NK-92 (cell line): ENCODE data around the gene CARF.
A peak's percentile ranks its signal among the peaks of the same experiment; 100 is the strongest.
"Not testable (repeated sequence)": the region's sequence is repeated elsewhere in the genome, so short reads cannot be mapped to it uniquely, and the experiment has no call there.

Experiments
- DNase-seq: peaks from one replicate; lab custom pipeline; 2025; ENCODE audit not compliant: unreplicated experiment; lab: John Stamatoyannopoulos, UW

The CARF gene

GRCh38 chr2:202933958-202934357 is 21.9 kb downstream of the CARF start:
- no peak for DNase-seq

- DNase-seq = no peak
Measured at GRCh38 chr2:202934456-202934855, 22.4 kb downstream of the CARF start.

GRCh38 chr2:202938960-202939359 is 26.9 kb downstream of the CARF start:
- no peak for DNase-seq

GRCh38 chr2:202941771-202942170 is 29.7 kb downstream of the CARF start:
- no peak for DNase-seq

- DNase-seq = no peak
Measured at GRCh38 chr2:202944408-202944807, 32.3 kb downstream of the CARF start.

GRCh38 chr2:202944816-202945215 is 32.7 kb downstream of the CARF start:
- no peak for DNase-seq

- DNase-seq = no peak
Measured at GRCh38 chr2:202945497-202945896, 33.4 kb downstream of the CARF start.

GRCh38 chr2:202949333-202949732 is 37.3 kb downstream of the CARF start:
- not testable (repeated sequence) for DNase-seq

- no peak for DNase-seq
Measured at GRCh38 chr2:202950592-202950991, 38.5 kb downstream of the CARF start.

- DNase-seq = no peak
Measured at GRCh38 chr2:202960524-202960923, 48.4 kb downstream of the CARF start.

- DNase-seq = no peak
Measured at GRCh38 chr2:202963712-202964111, 51.6 kb downstream of the CARF start.

GRCh38 chr2:202965810-202966460 is 53.9 kb downstream of the CARF start:
- no peak for DNase-seq

- not testable (repeated sequence) for DNase-seq
Measured at GRCh38 chr2:202969404-202969803, 57.3 kb downstream of the CARF start.

- DNase-seq = no peak
Measured at GRCh38 chr2:202976809-202977208, 64.7 kb downstream of the CARF start.

GRCh38 chr2:202982779-202983491 is 70.9 kb downstream of the CARF start:
- no peak for DNase-seq

GRCh38 chr2:202989749-202990148 is 77.7 kb downstream of the CARF start:
- no peak for DNase-seq

GRCh38 chr2:202990501-202990900 is 78.4 kb downstream of the CARF start:
- no peak for DNase-seq

GRCh38 chr2:202997113-202997512 is 85.0 kb downstream of the CARF start:
- DNase-seq = not testable (repeated sequence)

GRCh38 chr2:203002054-203002821 is 90.2 kb downstream of the CARF start:
- no peak for DNase-seq

GRCh38 chr2:203003716-203004115 is 91.6 kb downstream of the CARF start:
- DNase-seq = no peak

GRCh38 chr2:203014456-203015199 is 102.6 kb downstream of the CARF start, which contains the start of gene NBEAL1:
TSS of gene NBEAL1 (plus strand) at chr2:203014875. CDS start at chr2:203016385, 1,510 bp downstream.
- DNase-seq = peak; percentile 79
